Upper lobe of left lung (tissue), 6 donors: ENCODE measurements around the gene AQP12B. TPM values are rescaled to one million over a fixed set of nuclear protein-coding genes. Genes with fewer than 3 reads are reported as not detected.

Experiments
- ATAC-seq, 2 donors: fragments of 200-7000 bp; cut with Tn5 transposase; one replicate each; pipeline ENCODE4 v1.9.1; 2022; ENCODE audit warnings: mild to moderate bottlenecking in 2 of 2, moderate library complexity in 2 of 2; ENCODE audit not compliant: low FRiP score in 2 of 2
- DNase-seq, 2 donors: peaks; one replicate each; pipeline ENCODE4 v3.0.0-alpha.2; 2019 to 2020
- H3K27ac ChIP-seq, 4 donors: fragments of 200-600 bp; sonication (generic); one replicate each; pipeline ENCODE4 v1.5.1; 2016 to 2019
- H3K27me3 ChIP-seq, 4 donors: fragments of 200-600 bp; sonication (generic); one replicate each; pipeline ENCODE4 v1.5.1; 2017 to 2019
- H3K36me3 ChIP-seq, 4 donors: fragments of 200-600 bp; sonication (generic); one replicate each; pipeline ENCODE4 v1.5.1; 2016 to 2019
- H3K4me1 ChIP-seq, 4 donors: fragments of 200-600 bp; sonication (generic); one replicate each; pipeline ENCODE4 v1.5.1; 2018 to 2019
- H3K4me3 ChIP-seq, 4 donors: fragments of 200-600 bp; sonication (generic); one replicate each; pipeline ENCODE4 v1.5.1; 2017 to 2019; ENCODE audit warnings: mild to moderate bottlenecking in 2 of 4, moderate library complexity in 1 of 4
- H3K9me3 ChIP-seq, 4 donors: fragments of 200-600 bp; sonication (generic); one replicate each; pipeline ENCODE4 v1.5.1; 2018 to 2019
- EP300 ChIP-seq, 4 donors: sonication (generic); formaldehyde crosslinking; IDR thresholded peaks; one replicate each; pipeline ENCODE4 v1.5.1; 2017; ENCODE audit warnings: antibody characterized with exemption in 4 of 4, control low read depth in 2 of 4
- POLR2A ChIP-seq, 4 donors: fragments of 450-650 bp; IDR thresholded peaks; one replicate each; pipeline ENCODE4 v1.5.1; 2016 to 2017; ENCODE audit warnings: antibody characterized with exemption in 4 of 4, mild to moderate bottlenecking in 2 of 4
- POLR2AphosphoS5 ChIP-seq, 2 donors: sonication (generic); formaldehyde crosslinking; IDR thresholded peaks; one replicate each; pipeline ENCODE4 v1.5.1; 2017; ENCODE audit warnings: antibody characterized with exemption in 2 of 2
- WGBS, 2 donors: methylation state at CpG; one replicate each; pipeline ENCODE4 v1.1.5; 2017 to 2018; 5-methylcytosine and 5-hydroxymethylcytosine counted together
- total RNA-seq, 6 donors: library from RNA; depleted of rRNA in 4 of 6; stranded (reverse); fragments of >200 nt in 4 of 6; gene quantifications; one replicate each; pipeline versions ENCODE4 v1.1.0 to v1.2.1, GENCODE V29; 2016 to 2021
- TF ChIP-seq, protein P1 (sequence below), 6 experiments: fragments of 450-650 bp in 4 of 6; fragments of 200-600 bp in 2 of 6; sonication (generic) in 2 of 6; IDR thresholded peaks; one replicate each; pipeline ENCODE4 v1.5.1; 2016 to 2019; ENCODE audit warnings: antibody characterized with exemption in 6 of 6
- donor health status: DM: no; HTN: no; CAD: no; lungs with moderate emphysema.
- donor health status: DM: no; HTN: yes; CAD: no; lungs with severe emphysema.

Gene AQP12B
- total RNA-seq, 6 donors from 2014 or later: not detected

- no peaks in the 10 kb centered on the region for H3K27me3 ChIP-seq
These were observed 39.9 kb downstream of the AQP12B start for GRCh38 chr2:240642806-240643092.

GRCh38 chr2:240642061-240642805, 40.5 kb downstream of the AQP12B start:
- Histone ChIP-seq H3K9me3 (no peaks in the 10 kb centered on the region), H3K36me3 (no peaks in the 10 kb centered on the region), H3K4me1 (no peaks in the 10 kb centered on the region), H3K27me3 (no peaks in the 10 kb centered on the region), H3K4me3 (no peak overlapping the region), H3K27ac (no peak overlapping the region)
- ATAC-seq (no peak), DNase-seq (peak in 1 of 2 donors; percentile 68)
- TF ChIP-seq POLR2AphosphoS5 (IDR thresholded peaks at IDR 0.05) (no peak), POLR2A (IDR thresholded peaks at IDR 0.05) (no peak), EP300 (IDR thresholded peaks at IDR 0.05) (no peak)
- TF ChIP-seq, protein P1, sequence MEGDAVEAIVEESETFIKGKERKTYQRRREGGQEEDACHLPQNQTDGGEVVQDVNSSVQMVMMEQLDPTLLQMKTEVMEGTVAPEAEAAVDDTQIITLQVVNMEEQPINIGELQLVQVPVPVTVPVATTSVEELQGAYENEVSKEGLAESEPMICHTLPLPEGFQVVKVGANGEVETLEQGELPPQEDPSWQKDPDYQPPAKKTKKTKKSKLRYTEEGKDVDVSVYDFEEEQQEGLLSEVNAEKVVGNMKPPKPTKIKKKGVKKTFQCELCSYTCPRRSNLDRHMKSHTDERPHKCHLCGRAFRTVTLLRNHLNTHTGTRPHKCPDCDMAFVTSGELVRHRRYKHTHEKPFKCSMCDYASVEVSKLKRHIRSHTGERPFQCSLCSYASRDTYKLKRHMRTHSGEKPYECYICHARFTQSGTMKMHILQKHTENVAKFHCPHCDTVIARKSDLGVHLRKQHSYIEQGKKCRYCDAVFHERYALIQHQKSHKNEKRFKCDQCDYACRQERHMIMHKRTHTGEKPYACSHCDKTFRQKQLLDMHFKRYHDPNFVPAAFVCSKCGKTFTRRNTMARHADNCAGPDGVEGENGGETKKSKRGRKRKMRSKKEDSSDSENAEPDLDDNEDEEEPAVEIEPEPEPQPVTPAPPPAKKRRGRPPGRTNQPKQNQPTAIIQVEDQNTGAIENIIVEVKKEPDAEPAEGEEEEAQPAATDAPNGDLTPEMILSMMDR (IDR thresholded peaks at IDR 0.05): no peak
- 81 to 84% methylated on average over 12 to 29 of the region's 36 CpGs for WGBS, 2 donors

More at GRCh38 chr2:240642806-240643092, 39.9 kb downstream of the AQP12B start:
- TF ChIP-seq POLR2AphosphoS5 (IDR thresholded peaks at IDR 0.05) (no peak), EP300 (IDR thresholded peaks at IDR 0.05) (no peak), POLR2A (IDR thresholded peaks at IDR 0.05) (no peak)
- TF ChIP-seq, protein P1 (IDR thresholded peaks at IDR 0.05): no peak
- no peak for ATAC-seq
- Histone ChIP-seq H3K27ac (no peak overlapping the region), H3K36me3 (no peaks in the 10 kb centered on the region), H3K9me3 (no peaks in the 10 kb centered on the region), H3K4me3 (no peak overlapping the region), H3K4me1 (no peaks in the 10 kb centered on the region)
- no peak for DNase-seq
- WGBS, 2 donors: 88% methylated on average over 10 of the region's 11 CpGs; no CpG with 5 or more reads in 1 of the 2 donors

DNA sequence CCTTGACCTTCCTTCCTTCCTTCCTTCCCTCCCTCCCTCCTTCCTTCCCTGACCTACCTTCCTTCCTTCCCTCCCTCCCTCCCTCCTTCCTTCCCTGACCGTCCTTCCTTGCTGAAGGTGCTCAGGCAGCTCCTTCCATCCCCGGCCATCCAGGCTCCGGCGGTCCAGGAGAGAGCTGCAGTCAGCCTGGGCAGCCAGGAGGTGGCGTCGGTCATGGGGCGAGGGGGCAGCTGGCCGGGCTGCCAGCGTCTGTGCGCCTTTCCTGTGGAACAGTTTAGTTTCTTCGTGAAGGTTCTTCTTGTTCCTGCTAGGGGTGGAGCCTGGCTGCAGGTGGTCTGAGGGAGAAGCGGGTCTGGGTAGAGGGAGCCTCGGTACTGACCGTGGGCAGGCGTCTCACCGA, 41.7 kb downstream of the AQP12B start:
- Histone ChIP-seq H3K27me3 (no peaks in the 10 kb centered on the region), H3K9me3 (no peaks in the 10 kb centered on the region), H3K4me1 (no peaks in the 10 kb centered on the region), H3K27ac (no peak overlapping the region), H3K36me3 (no peaks in the 10 kb centered on the region), H3K4me3 (no peak overlapping the region)
- TF ChIP-seq, protein P1 (IDR thresholded peaks at IDR 0.05): peak in 5 of 6 experiments; percentile 12 to 41 (median 40)
- TF ChIP-seq EP300 (IDR thresholded peaks at IDR 0.05): no peak
- DNase-seq (peak; percentile 22 to 82), ATAC-seq (no peak)
- 16 to 30% methylated on average over 5 to 11 of the region's 16 CpGs for WGBS, 2 donors

GRCh38 chr2:240639566-240639965, 43.1 kb downstream of the AQP12B start:
- no peak overlapping the region for H3K4me3 ChIP-seq
- TF ChIP-seq POLR2A (IDR thresholded peaks at IDR 0.05): no peak
- H3K27me3 ChIP-seq: no peaks in the 10 kb centered on the region
- 90 to 92% methylated on average over 18 of the region's 18 CpGs for WGBS, 2 donors
- no peak overlapping the region for H3K27ac ChIP-seq
- no peaks in the 10 kb centered on the region for H3K4me1 ChIP-seq
- ATAC-seq (no peak), DNase-seq (peak in 1 of 2 donors; percentile 51)
- no peaks in the 10 kb centered on the region for H3K36me3 ChIP-seq
- H3K9me3 ChIP-seq: no peaks in the 10 kb centered on the region

DNA sequence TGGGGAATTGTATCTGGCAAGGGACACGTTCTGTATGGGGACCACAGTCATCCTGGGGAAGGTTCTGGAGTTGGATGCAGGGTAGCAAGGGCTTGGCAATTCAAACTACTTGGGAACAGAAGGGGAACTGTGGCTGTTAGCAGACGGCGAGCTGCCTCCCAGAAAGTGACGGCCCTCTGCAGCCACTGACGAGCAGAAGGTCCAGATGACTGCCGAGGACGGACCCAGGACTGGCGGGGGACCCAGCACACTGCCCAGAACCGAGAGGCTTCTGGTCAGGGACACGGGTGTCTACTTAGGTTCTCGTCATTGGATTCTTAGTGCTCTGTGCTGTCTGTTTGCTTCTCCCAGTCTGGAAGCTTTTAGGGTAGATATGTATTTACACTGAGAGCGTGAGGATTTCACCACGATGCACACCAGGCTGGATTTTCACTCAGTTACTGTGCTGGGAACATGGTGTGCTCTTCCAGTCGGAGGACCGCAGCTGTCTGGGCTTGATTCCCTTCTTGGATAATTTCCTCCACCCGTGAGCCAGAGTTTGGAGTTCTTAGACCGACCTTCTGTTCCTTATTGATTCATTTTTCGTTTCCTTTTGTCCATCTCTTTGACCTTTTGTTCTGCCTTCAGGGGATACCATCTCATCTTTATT, 44.0 kb downstream of the AQP12B start:
- Histone ChIP-seq H3K4me3 (no peak overlapping the region), H3K27ac (no peak overlapping the region), H3K27me3 (no peaks in the 10 kb centered on the region), H3K4me1 (no peaks in the 10 kb centered on the region), H3K36me3 (no peaks in the 10 kb centered on the region), H3K9me3 (peaks cover 0 to 5% (median 2%) of the 10 kb centered on the region in 4 donors)
- 74 to 82% methylated on average over 14 to 18 of the region's 18 CpGs for WGBS, 2 donors
- DNase-seq: no peak
- ATAC-seq: no peak
- TF ChIP-seq, protein P1 (IDR thresholded peaks at IDR 0.05): no peak
- TF ChIP-seq POLR2A (IDR thresholded peaks at IDR 0.05) (no peak), EP300 (IDR thresholded peaks at IDR 0.05) (no peak), POLR2AphosphoS5 (IDR thresholded peaks at IDR 0.05) (no peak)
